ENCODE data around the gene WDR41. TPM values are rescaled to one million over a fixed set of nuclear protein-coding genes. Genes with fewer than 3 reads are reported as not detected.

The WDR41 gene
- total RNA-seq, 1 experiment from 2014 or later = 57.3 TPM

DNA sequence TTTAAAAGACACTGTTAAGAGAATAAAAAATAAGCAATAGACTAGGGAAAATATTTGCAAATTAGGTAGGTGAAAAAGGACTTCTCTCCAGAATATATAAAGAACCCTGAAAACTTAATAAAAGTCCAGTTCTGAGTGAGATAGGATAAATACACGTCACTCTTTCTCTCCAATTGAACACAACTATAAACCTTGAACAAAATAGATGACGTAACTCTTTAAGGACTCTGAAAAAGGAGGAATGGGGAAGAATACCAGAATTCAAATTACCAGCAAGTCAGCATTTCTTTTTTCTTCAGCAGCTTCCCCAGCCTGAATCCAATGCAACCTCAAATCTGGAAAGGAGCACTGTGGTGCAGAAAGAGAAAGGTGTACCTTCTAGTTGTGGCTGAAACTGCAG is 6.8 kb upstream of the WDR41 start:
- TF ChIP-seq TCF7L2 (IDR thresholded peaks at IDR 0.05; ENCODE audit: low read depth, low read length) (no peak), POLR2AphosphoS5 (IDR thresholded peaks at IDR 0.05; ENCODE audit: low read depth, low read length) (no peak), REST (IDR thresholded peaks at IDR 0.05; ENCODE audit: insufficient read depth in 1 of 2, low read depth in 2 of 2, low read length in 1 of 2) (no peak), CTCF (IDR thresholded peaks at IDR 0.05) (no peak), SIN3A (IDR thresholded peaks at IDR 0.05; ENCODE audit: borderline replicate concordance, insufficient read depth, low read depth, low read length) (no peak)
- CTCF ChIA-PET = no interaction called here
- in situ Hi-C loops (cut with HindIII; ENCODE audit: low pct_unique_long_range_greater_than_20kb, low sequenced_read_pairs) = no loop called here

DNA sequence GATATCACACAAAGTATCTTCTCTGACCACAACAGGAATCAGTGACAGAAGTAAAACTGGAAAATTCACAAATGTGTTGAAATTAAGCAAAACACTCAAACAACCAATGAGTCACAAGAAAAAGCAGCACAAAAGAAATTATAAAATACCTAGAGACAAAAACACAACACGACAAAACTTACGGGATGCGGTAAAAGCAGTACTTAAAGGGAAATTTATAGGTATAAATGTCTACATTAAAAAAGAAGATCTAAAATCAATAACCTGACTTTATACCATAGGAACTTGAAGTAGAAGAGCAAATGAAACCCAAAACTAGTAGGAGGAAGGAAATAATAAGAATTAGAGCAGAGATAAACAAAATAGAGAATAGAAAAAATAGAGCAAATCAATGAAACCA is 2.8 kb upstream of the WDR41 start:
- no peaks in the 10 kb centered on the region for H3K9me3 ChIP-seq (ENCODE audit: control insufficient read depth, insufficient read depth, low read depth, low read length)
- BruUV-seq (replicated peaks) = no TSS peak
- DNase-seq (ENCODE audit: low read depth, low spot score) = no peak
- no peak for TF ChIP-seq POLR2AphosphoS5 (IDR thresholded peaks at IDR 0.05; ENCODE audit: low read depth, low read length)
- no peak for TF ChIP-seq REST (IDR thresholded peaks at IDR 0.05; ENCODE audit: insufficient read depth in 1 of 2, low read depth in 2 of 2, low read length in 1 of 2)
- TF ChIP-seq SIN3A (IDR thresholded peaks at IDR 0.05; ENCODE audit: borderline replicate concordance, insufficient read depth, low read depth, low read length) = no peak
- TF ChIP-seq CTCF (IDR thresholded peaks at IDR 0.05) = no peak
- TF ChIP-seq TCF7L2 (IDR thresholded peaks at IDR 0.05; ENCODE audit: low read depth, low read length) = no peak
- no peak overlapping the region for H3K4me3 ChIP-seq (ENCODE audit: low read depth in 2 of 2, low read length in 2 of 2)
- in situ Hi-C loops (cut with HindIII; ENCODE audit: low pct_unique_long_range_greater_than_20kb, low sequenced_read_pairs) = no loop called here
- POLR2A ChIA-PET = no interaction called here
- H3K27me3 ChIP-seq (ENCODE audit: control insufficient read depth, insufficient read depth, low read length) = no peaks in the 10 kb centered on the region; the same call in 1 of the 2 replicates
- H3K4me1 ChIP-seq (ENCODE audit: control insufficient read depth, insufficient read depth, low read length) = 0 out of 2 replicates have a peak, but pooled peaks cover 11% of the 10 kb centered on the region
- CTCF ChIA-PET = no interaction called here
- H3K36me3 ChIP-seq (ENCODE audit: control insufficient read depth, insufficient read depth, low read length) = peaks cover 2% of the 10 kb centered on the region; the same call in 1 of the 2 replicates
- intact Hi-C loops (cut with micrococcal nuclease; ENCODE audit: unreplicated experiment) = loop anchor here (5.0 kb wide), 1 partner anchor 353 kb away; no protein-coding TSS in a partner anchor
- H3K27ac ChIP-seq (ENCODE audit: low read length) = no peak overlapping the region
- no peak for ATAC-seq

More for the DNA sequence above, 6.8 kb upstream of the WDR41 start:
- ATAC-seq (no peak), DNase-seq (ENCODE audit: low read depth, low spot score) (no peak)
- Histone ChIP-seq H3K9me3 (ENCODE audit: control insufficient read depth, insufficient read depth, low read depth, low read length) (no peaks in the 10 kb centered on the region), H3K27ac (ENCODE audit: low read length) (no peak overlapping the region), H3K27me3 (ENCODE audit: control insufficient read depth, insufficient read depth, low read length) (no peaks in the 10 kb centered on the region; the same call in 1 of the 2 replicates), H3K36me3 (ENCODE audit: control insufficient read depth, insufficient read depth, low read length) (no peaks in the 10 kb centered on the region), H3K4me1 (ENCODE audit: control insufficient read depth, insufficient read depth, low read length) (no peaks in the 10 kb centered on the region), H3K4me3 (ENCODE audit: low read depth in 2 of 2, low read length in 2 of 2) (no peak overlapping the region)
- POLR2A ChIA-PET = no interaction called here
- intact Hi-C loops (cut with micrococcal nuclease; ENCODE audit: unreplicated experiment) = no loop called here
- no TSS peak for BruUV-seq (replicated peaks)
